ENCODE data around the gene TCL1B. TPM values are rescaled to one million over a fixed set of nuclear protein-coding genes. Genes with fewer than 3 reads are reported as not detected.

The TCL1B gene
- total and polyA plus RNA-seq, 2 of the 8 experiments (the other 6 are each of a cell fraction or from before 2014, with no cell fraction given), result 9.6 to 11.5 TPM

GRCh38 chr14:95651028-95651427 is 35.2 kb upstream of the TCL1B start:
- DNase-seq (ENCODE audit: low read depth in 1 of 2, low spot score in 2 of 2) (no peak), FAIRE-seq (no peak)
- no peak overlapping the region for H3K4ac ChIP-seq (replicated peaks; ENCODE audit: insufficient read length, low read depth, low read length)
- H3K79me2 ChIP-seq (ENCODE audit: control insufficient read depth in 1 of 2, insufficient read depth in 2 of 2, low read length in 2 of 2), result no peaks in the 10 kb centered on the region
- H3K4me3 ChIP-seq (ENCODE audit: extremely low read depth in 1 of 4, insufficient read depth in 2 of 4, low read depth in 3 of 4, low read length in 4 of 4), result no peak overlapping the region
- H3K23ac ChIP-seq (ENCODE audit: insufficient read length), result no peak overlapping the region
- no peak overlapping the region for H3K56ac ChIP-seq (replicated peaks; ENCODE audit: insufficient read length, low read depth, low read length)
- no peak overlapping the region for H4K91ac ChIP-seq (replicated peaks; ENCODE audit: insufficient read length, low read length)
- peak overlapping the region; percentile 52; the same call in 1 of the 2 replicates for H2BK5ac ChIP-seq (ENCODE audit: low read depth, low read length)
- no peak overlapping the region for H2AFZ ChIP-seq (ENCODE audit: low read length)
- peak overlapping the region; percentile 60; the same call in 1 of the 2 replicates for H3K18ac ChIP-seq (ENCODE audit: extremely low read depth, low read length)
- no peak overlapping the region for H2BK120ac ChIP-seq (replicated peaks; ENCODE audit: low read depth, low read length)
- no peak overlapping the region for H4K8ac ChIP-seq (ENCODE audit: extremely low read depth, insufficient read depth, low read length)
- TF ChIP-seq ZNF274 (IDR thresholded peaks at IDR 0.05; ENCODE audit: borderline replicate concordance, extremely low read depth, low read length) (no peak), FOSL1 (IDR thresholded peaks at IDR 0.05; ENCODE audit: insufficient read depth, low read depth, low read length) (no peak), ASH2L (IDR thresholded peaks at IDR 0.05; ENCODE audit: low read length) (no peak), NANOG (IDR thresholded peaks at IDR 0.05; ENCODE audit: insufficient read depth, low read depth, low read length, poor library complexity, severe bottlenecking) (no peak), CBX8 (IDR thresholded peaks at IDR 0.05; ENCODE audit: borderline replicate concordance, low read depth, low read length) (no peak)
- H3K36me3 ChIP-seq (ENCODE audit: control insufficient read depth in 2 of 4, insufficient read depth in 4 of 4, low read length in 3 of 4), result no peaks in the 10 kb centered on the region
- CTCF ChIA-PET (ENCODE audit: partially characterized antibody), result interaction anchor here (1.0 to 3.1 kb wide), 5 partner anchors 9 to 85 kb away, joined by 3 to 9 read pairs (median 4); no protein-coding TSS in a partner anchor
- no peak overlapping the region for H3K14ac ChIP-seq (ENCODE audit: insufficient read length)
- H3K4me1 ChIP-seq (replicated peaks in 1 of 4; ENCODE audit: control insufficient read depth in 3 of 4, insufficient read depth in 4 of 4, low read length in 3 of 4), result peaks cover 0 to 4% (median 1%) of the 10 kb centered on the region in 4 experiments; a peak in 2 of 7 replicates
- no peak overlapping the region for H4K5ac ChIP-seq (ENCODE audit: insufficient read length, low read depth, low read length)
- no peaks in the 10 kb centered on the region for H4K20me1 ChIP-seq (replicated peaks in 1 of 2; ENCODE audit: control insufficient read depth in 1 of 2, insufficient read depth in 2 of 2, low read length in 2 of 2)
- H2BK12ac ChIP-seq (ENCODE audit: low read depth, low read length), result no peak overlapping the region; the same call in 1 of the 2 replicates
- peak overlapping the region; percentile 72; the same call in 1 of the 2 replicates for H2BK15ac ChIP-seq (ENCODE audit: low read length)
- H3K23me2 ChIP-seq (ENCODE audit: low read depth, low read length), result no peaks in the 10 kb centered on the region
- POLR2A ChIA-PET (ENCODE audit: partially characterized antibody), result no interaction called here
- H3K9ac ChIP-seq (replicated peaks in 1 of 4; ENCODE audit: extremely low read depth in 1 of 4, low read depth in 3 of 4, low read length in 3 of 4), result no peak overlapping the region; a peak in 1 of 7 replicates
- H3K27me3 ChIP-seq (replicated peaks in 1 of 4; ENCODE audit: control insufficient read depth in 3 of 4, extremely low read depth in 1 of 4, insufficient read depth in 3 of 4, low read length in 3 of 4), result no peaks in the 10 kb centered on the region
- no peak overlapping the region for H3K4me2 ChIP-seq (ENCODE audit: insufficient read depth in 1 of 2, low read depth in 2 of 2, low read length in 2 of 2)
- no peaks in the 10 kb centered on the region for H3K79me1 ChIP-seq (ENCODE audit: low read depth, low read length)
- H2BK20ac ChIP-seq (ENCODE audit: low read length), result no peak overlapping the region
- no peak overlapping the region for H3K27ac ChIP-seq (ENCODE audit: low read depth, low read length)
- no peaks in the 10 kb centered on the region for H3K9me3 ChIP-seq (ENCODE audit: insufficient read depth in 2 of 2, low read depth in 1 of 2, low read length in 1 of 2)
- H2AK5ac ChIP-seq (ENCODE audit: low read depth, low read length), result no peak overlapping the region
- 87% methylated on average over 7 of the region's 7 CpGs; no CpG with 5 or more reads in 1 of the 2 experiments for WGBS, 2 experiments (ENCODE audit: extremely low coverage in 1 of 2, insufficient coverage in 1 of 2, insufficient read length in 1 of 2, insufficient replicate concordance in 2 of 2, low coverage in 1 of 2, low lambda C conversion rate in 2 of 2, missing lambda C conversion rate in 1 of 2)
